ENCODE data around the gene FBXL4.

FBXL4 gene

GRCh38 chr6:98877250-98877649 lies 70.5 kb downstream of the FBXL4 start:
- DNase-seq, result no peak

GRCh38 chr6:98875375-98875774 lies 72.4 kb downstream of the FBXL4 start:
- DNase-seq, result no peak

GRCh38 chr6:98871821-98872220 lies 75.9 kb downstream of the FBXL4 start:
- no peak for DNase-seq

- no peak for DNase-seq
These were observed 76.7 kb downstream of the FBXL4 start for GRCh38 chr6:98871057-98871456.

DNA sequence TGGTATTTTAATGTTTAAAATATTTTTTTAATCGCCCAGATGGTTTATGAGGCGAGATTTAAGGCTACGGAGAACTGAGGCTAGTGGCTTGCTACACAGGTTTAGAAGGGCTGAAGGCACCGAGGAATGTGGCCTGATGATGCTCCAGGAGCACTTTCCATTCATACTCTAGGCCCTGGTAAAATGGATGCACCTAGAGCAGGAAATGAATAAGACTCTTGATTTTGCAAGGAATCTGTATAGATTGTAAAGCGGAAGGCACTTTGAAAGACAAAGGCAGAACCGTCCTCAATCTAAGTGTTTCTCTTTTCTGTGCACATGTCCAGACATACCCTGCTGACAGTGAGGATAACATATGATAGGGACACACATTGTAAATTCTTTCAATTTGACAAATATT lies 83.2 kb downstream of the FBXL4 start:
- no peak for DNase-seq

- no peak for DNase-seq
These were observed 99.1 kb downstream of the FBXL4 start for GRCh38 chr6:98848539-98849242.

- DNase-seq, result no peak
These were observed 99.8 kb downstream of the FBXL4 start for GRCh38 chr6:98847779-98848538.

DNA sequence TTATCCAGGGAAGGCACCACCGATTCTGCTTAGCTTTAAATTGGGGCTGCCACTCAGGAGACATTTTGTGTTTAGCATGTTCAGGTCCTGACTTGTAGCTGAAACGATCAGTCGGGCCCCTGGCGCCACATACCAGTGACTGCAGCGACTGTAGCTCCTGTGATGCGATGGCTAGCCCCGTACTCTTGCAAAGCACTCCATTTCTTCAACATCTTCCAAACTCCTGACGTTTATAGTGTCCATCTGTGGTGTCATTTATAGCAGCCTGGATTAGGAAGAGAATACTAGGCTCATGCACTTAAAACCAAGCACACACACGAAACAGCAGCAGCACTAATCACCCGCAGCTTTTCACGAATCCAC lies 100.3 kb downstream of the FBXL4 start:
- no peak for DNase-seq

GRCh38 chr6:98846021-98846380 lies 101.7 kb downstream of the FBXL4 start:
- DNase-seq, result no peak

- peak; percentile 21 to 71 (median 50) for DNase-seq
These were observed 102.3 kb downstream of the FBXL4 start for GRCh38 chr6:98845211-98846020.

DNA sequence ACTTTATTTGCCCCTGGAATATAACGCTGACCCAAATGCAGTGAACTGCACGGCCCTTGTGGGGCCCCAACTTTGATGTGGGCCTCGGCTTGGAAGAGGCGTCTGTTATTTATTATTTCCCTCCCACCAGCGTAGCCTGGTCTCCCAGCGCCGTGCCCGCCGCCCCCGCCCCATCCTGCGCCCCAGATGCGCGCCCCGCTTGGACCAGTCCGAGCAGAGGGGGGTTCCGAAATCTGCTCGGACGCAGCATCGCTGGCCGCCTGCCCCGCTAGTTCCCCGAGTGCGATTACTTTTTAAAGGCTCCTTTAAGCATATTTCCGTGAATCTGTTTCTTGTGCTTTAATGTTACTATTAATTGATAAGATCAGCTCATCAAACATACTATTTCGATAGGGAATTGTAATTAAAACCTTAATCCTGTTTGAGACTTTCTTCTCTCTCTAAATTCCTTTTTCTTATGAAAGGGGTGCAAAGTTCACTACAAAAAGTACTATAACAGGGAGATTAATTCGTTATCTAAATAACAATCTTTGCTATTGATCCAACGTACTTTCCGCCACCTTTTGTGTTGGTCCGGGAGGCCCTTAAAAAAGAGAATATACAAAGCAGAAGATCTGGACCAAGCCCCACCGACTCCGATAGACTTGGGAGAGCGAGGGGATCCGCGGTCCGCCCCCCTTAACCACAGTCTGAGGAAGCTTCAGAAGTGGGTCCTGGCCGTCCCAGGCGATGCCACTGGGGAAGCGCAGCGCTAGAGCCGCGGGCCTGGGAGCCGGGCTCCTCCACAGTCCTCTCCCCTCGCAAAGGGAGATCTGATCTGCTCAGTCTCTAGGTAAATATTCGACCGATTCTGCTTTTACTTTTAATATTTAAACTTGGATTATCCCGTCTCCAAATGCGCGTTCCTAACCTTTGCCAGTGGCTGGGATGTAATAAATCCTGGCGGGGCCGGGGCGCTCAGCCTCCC lies 103.2 kb downstream of the FBXL4 start:
- no peak for DNase-seq

DNA sequence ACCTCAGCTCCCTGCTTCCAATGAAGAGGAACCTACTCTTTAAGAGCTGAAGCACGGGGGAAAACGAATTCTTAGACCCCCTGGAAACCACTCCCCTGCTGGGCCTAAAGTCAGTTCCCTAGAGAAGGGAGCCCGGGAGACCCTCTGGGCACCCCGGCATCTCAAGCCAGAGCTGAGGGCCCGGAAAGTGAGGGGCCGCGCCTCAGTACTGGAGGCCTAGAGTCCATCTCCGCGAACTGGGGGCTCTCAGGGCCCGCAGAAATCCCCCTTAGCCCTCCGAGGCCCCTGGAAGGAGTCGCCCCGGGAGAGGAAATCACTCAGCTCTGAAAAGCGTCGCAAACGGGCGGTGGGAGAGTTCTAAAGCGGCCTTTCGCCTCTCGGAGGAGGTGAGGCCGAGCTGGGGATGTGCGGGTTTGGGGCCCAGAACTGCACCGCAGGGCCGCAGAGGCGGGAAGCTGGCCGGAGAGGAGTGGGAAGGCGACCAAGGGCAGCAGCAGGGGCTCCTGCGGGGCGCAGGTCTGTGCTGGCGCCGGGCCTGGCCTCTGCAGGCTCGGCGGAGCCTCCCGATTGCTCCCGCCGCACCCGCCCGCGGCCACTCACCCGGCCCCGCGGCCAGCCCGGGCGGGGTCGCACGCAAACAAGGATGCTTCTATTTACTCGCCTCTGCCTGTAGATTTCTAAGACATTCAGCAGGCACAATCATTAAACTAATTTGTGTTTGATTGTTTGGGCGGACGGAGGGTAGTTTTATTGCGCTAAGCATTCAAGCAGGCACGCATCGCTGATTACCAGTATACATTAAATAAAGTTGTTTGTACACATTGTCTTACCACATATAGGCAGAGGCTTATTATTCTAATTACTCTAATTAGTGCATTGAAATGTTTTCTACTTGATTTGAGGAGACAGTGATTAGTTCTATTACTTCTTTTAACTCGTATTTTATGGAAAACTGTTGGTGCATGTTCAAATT lies 104.2 kb downstream of the FBXL4 start:
- peak in 1 of 6 experiments; percentile 11 for DNase-seq

DNA sequence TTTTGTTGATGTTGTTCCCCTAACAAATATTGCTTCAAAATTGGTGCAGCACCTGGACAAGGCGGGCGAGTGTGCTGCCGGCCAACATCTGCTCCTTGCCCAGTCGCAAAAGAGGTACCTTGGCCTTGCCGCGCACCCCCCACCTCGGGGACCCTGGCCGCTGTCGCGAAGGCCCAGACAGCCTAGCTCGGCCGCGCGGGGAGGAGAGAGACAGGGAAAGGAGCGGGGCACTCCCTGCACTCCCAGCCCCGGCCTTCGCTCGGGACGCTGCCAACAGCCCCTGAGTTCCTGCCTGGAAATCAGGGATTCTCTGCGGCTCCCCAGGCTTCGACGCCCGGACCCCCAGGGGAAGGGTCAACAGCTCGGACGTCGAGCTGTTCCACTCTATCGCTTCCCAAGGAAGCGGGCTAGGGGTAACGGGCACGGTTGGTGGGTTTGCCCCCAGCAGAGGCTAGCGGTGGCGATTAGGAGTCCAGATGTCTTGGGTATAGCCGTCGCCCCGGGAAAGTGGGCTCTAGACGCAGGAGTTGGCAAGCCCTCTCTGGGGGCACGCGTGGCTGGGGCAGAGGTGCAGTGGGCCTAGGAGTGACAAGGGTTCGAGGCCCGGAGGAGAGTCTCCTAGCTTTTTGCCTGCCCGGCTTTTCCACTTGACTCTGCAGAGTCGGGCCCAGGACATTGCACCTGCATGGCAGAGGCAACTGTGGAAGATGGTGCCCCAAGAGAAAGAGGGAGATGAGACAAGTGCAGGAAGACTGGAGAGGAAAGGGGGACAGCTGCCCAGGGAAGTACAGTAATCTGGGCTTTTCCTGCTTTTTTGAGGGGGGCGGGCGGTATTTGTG lies 105.2 kb downstream of the FBXL4 start:
- no peak for DNase-seq

DNA sequence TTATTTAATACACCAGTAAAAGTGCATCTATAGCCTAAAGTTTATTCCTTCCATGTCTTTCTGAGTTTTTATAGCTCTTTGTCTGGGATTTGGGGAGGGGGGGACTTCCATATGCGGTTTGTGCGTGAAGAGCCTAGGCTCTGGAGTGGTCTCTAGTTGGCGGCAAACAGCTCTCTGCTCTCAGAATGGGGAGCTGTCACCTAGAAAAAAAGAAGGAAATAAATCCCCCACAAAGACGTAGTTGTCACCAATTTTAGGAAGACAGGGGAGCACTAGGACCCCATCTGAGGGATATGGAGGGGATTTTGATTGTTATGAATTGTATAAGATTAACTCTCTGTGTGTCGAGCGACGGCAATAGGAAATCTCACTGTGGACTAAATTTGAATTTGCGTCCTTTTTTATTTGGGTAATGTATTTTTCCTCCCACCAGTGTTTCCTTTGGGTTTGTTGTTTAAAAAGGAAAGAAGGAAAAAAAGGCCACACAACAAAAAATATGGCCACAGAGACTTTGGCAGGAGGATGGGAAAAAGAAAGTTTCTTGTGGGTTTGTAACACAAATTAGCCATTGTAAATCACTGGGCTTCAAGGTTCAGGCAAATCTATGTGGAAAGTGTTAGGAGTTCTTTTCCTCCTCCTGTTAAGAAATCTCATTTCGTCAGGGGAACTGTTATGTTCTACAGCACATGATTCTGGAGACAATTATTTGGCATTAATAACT lies 106.0 kb downstream of the FBXL4 start:
- no peak for DNase-seq

GRCh38 chr6:98840996-98841513 lies 106.7 kb downstream of the FBXL4 start:
- DNase-seq, result no peak

GRCh38 chr6:98840385-98840784 lies 107.4 kb downstream of the FBXL4 start:
- DNase-seq, result no peak

GRCh38 chr6:98839781-98840361 lies 107.9 kb downstream of the FBXL4 start:
- DNase-seq, result no peak

DNA sequence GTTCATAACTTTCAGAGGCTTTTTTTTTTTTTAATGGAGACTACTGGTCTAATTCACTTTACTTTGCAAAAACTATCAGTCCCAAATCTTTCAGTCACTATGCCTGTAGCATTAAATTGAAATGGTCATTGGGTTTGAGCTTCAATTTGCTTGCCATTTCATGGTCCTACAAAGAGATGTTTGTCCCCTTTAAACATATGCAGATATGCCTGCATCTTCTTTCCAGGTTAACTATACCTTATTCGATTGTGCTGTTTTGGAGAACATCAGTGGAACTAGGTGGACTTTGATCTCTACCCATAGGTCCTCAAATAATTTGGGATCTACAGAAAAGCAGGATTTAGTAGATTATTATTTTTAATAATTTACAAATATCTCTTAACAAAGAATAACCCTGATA lies 108.8 kb downstream of the FBXL4 start:
- DNase-seq, result no peak

DNA sequence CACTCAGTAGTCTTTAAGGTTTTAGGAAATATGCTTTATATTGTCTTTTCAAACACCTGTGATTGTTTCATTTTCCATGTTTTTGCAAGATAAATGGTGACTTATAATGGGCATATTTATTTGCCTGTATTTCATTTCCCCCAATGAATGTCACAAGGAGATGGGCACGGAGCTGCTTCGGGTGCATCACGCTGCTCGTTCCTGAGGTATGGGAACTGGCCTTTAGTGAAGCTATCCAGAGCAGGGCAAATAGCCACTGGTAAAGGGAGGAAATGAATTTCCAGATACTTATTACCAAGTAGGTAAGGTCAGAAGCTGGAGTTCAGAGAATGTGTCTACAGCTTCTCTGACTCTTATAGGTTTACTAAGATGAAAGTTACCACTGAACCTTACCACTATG lies 109.7 kb downstream of the FBXL4 start:
- no peak for DNase-seq
